Parathyroid adenoma (tissue), 2 donors: ENCODE data around the gene ETS1.
A peak's percentile ranks its signal among the peaks of the same experiment; 100 is the strongest.

Experiments used
- H2AFZ ChIP-seq: fragments of 300-600 bp; sonication (generic); one replicate; pipeline ENCODE4 v1.7.0; 2017; ENCODE audit warnings: antibody characterized with exemption, mild to moderate bottlenecking
- H3K27ac ChIP-seq: fragments of 300-600 bp; sonication (generic); one replicate; pipeline ENCODE4 v1.7.0; 2017
- H3K27me3 ChIP-seq: fragments of 300-600 bp; sonication (generic); one replicate; pipeline ENCODE4 v1.7.0; 2017; ENCODE audit warnings: low read length; ENCODE audit not compliant: control insufficient read depth, insufficient read depth
- H3K36me3 ChIP-seq: fragments of 300-600 bp; sonication (generic); one replicate; pipeline ENCODE4 v1.7.0; 2017; ENCODE audit warnings: low read length; ENCODE audit not compliant: control insufficient read depth, insufficient read depth
- H3K4me1 ChIP-seq: fragments of 300-600 bp; sonication (generic); one replicate; pipeline ENCODE4 v1.7.0; 2017; ENCODE audit warnings: control low read depth
- H3K4me2 ChIP-seq: fragments of 300-600 bp; sonication (generic); one replicate; pipeline ENCODE4 v1.7.0; 2017; ENCODE audit warnings: low read length
- H3K4me3 ChIP-seq: fragments of 300-600 bp; sonication (generic); one replicate; pipeline ENCODE4 v1.7.0; 2017; ENCODE audit warnings: low read depth, low read length
- H3K79me2 ChIP-seq: fragments of 300-600 bp; sonication (generic); one replicate; pipeline ENCODE4 v1.7.0; 2017; ENCODE audit warnings: control low read depth
- H3K9ac ChIP-seq: fragments of 300-600 bp; sonication (generic); one replicate; pipeline ENCODE4 v1.7.0; 2017; ENCODE audit warnings: mild to moderate bottlenecking
- H3K9me3 ChIP-seq: fragments of 300-600 bp; sonication (generic); one replicate; pipeline ENCODE4 v1.7.0; 2017; ENCODE audit warnings: low read length; ENCODE audit not compliant: control insufficient read depth
- CTCF ChIP-seq: fragments of 300-600 bp; sonication (generic); IDR thresholded peaks from one replicate; pipeline ENCODE4 v1.7.0; 2017; ENCODE audit warnings: antibody characterized with exemption, mild to moderate bottlenecking
- donor health status: primary hyperparathyroidism.

Gene ETS1

GRCh38 chr11:128522055-128522942, 65.1 kb downstream of the ETS1 start:
- TF ChIP-seq CTCF: no peak
- Histone ChIP-seq H3K36me3 (no peaks in the 10 kb centered on the region), H3K4me1 (no peaks in the 10 kb centered on the region)

GRCh38 chr11:128521682-128522054, 65.7 kb downstream of the ETS1 start:
- Histone ChIP-seq H3K27ac (peak overlapping the region; percentile 58), H3K9me3 (no peaks in the 10 kb centered on the region), H3K79me2 (no peaks in the 10 kb centered on the region), H2AFZ (peak overlapping the region; percentile 52), H3K4me3 (peak overlapping the region; percentile 85), H3K4me2 (peak overlapping the region; percentile 69), H3K27me3 (no peaks in the 10 kb centered on the region), H3K9ac (no peak overlapping the region), H3K36me3 (no peaks in the 10 kb centered on the region), H3K4me1 (no peaks in the 10 kb centered on the region)
- no peak for TF ChIP-seq CTCF

More at GRCh38 chr11:128522055-128522942, 65.1 kb downstream of the ETS1 start:
- no peaks in the 10 kb centered on the region for H3K9me3 ChIP-seq
- H3K79me2 ChIP-seq: no peaks in the 10 kb centered on the region
- H3K27me3 ChIP-seq: no peaks in the 10 kb centered on the region
- H3K4me3 ChIP-seq: peak overlapping the region; percentile 85
- peak overlapping the region; percentile 79 for H2AFZ ChIP-seq
- no peak overlapping the region for H3K9ac ChIP-seq
- H3K4me2 ChIP-seq: peak overlapping the region; percentile 74
- H3K27ac ChIP-seq: peak overlapping the region; percentile 58

- Histone ChIP-seq H2AFZ (no peak overlapping the region), H3K9me3 (no peaks in the 10 kb centered on the region), H3K4me3 (peak overlapping the region; percentile 85), H3K36me3 (no peaks in the 10 kb centered on the region), H3K9ac (no peak overlapping the region), H3K4me1 (no peaks in the 10 kb centered on the region), H3K27ac (peak overlapping the region; percentile 58), H3K27me3 (no peaks in the 10 kb centered on the region), H3K4me2 (peak overlapping the region; percentile 69), H3K79me2 (no peaks in the 10 kb centered on the region)
- no peak for TF ChIP-seq CTCF
Measured at GRCh38 chr11:128520888-128521681, 66.3 kb downstream of the ETS1 start.

GRCh38 chr11:128520206-128520887, 67.0 kb downstream of the ETS1 start:
- Histone ChIP-seq H3K27me3 (no peaks in the 10 kb centered on the region), H3K9me3 (no peaks in the 10 kb centered on the region), H3K9ac (no peak overlapping the region), H3K36me3 (no peaks in the 10 kb centered on the region), H3K4me3 (peak overlapping the region; percentile 85), H3K27ac (peak overlapping the region; percentile 58), H3K4me1 (no peaks in the 10 kb centered on the region), H2AFZ (no peak overlapping the region), H3K79me2 (no peaks in the 10 kb centered on the region), H3K4me2 (peak overlapping the region; percentile 69)
- TF ChIP-seq CTCF: no peak
